GM19467 (cell line): ENCODE data around the gene MS4A6E.

Source experiments
- ATAC-seq: cut with Tn5 transposase; IDR thresholded peaks from one replicate; pipeline ENCODE4 v1.9.1; 2021; ENCODE audit warnings: mild to moderate bottlenecking, moderate library complexity; ENCODE audit not compliant: unreplicated experiment

MS4A6E gene

DNA sequence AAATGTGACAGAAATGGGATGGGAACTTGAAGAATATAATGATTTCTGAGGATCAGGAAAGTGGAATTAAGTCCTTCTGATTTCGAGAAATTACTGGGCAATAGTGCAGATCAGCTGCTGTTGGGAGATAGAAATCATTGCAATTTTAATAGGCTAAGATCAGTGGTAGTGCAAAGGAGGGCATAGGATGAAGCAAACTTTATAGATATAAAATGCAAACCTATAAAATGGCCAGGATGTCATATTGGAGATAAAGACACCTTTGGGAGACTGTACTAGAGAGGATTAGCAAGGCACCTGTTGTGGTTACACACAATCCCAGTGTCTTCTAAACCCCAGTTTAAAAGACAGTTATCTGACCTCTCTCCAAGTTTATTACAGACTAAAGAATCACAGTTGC, 44.8 kb downstream of the MS4A6E start:
- ATAC-seq = no peak

DNA sequence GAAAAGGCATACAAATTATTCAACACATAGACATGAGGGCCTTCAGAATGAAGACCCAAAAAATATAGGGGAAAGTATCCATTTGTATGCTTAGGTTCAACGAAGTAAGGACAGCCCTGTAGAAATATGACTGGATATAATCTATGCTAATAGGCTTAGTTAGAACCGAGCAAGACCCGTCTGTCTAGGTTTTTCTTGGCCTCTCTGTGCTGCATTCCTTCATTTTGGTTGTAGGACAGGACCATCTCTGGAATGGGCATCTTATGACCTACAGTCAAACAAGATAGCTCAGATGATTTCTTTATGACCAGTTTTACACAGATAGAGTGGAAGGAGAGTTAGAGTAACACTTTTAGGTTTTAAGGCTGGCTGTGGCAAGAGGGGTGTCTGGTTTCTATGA, 45.7 kb downstream of the MS4A6E start:
- no peak for ATAC-seq

DNA sequence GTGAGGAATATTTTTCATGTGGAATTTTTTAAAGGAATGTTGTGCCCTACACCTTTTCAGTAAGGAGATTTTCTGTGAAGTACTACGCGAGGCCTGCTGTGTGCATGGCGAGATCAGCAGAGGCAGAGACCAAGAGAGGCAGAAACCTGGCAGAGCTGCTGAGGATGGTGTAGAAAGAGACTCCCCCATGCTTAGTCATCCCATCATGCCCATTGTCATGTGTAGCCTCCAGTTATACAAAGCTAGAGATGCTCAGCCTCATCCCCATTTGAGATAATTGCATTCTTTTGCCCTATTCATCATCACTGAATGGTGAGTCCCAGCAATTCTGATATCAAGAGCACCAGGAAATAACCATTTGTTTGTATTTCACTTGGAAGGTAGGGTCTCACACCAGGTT, 48.3 kb downstream of the MS4A6E start:
- no peak for ATAC-seq

DNA sequence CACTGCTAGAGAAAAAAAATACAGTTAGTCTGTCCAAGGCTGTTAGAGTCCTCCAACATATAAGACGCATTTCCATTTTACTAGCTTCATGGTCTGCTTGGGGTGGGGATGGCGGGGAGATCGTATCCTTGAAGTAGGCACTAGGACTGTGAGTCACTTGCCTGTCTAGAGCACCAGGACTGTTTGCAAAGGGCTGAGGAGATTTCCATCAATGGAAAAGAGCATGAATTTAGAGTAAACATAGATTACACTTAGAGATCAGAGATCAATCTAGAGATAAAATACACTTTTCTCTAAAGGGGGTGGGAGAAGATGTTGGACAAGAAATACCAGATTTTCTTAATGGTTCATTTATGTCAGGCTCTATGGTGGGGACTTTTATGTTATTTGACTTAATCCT, 49.5 kb downstream of the MS4A6E start:
- ATAC-seq = no peak

DNA sequence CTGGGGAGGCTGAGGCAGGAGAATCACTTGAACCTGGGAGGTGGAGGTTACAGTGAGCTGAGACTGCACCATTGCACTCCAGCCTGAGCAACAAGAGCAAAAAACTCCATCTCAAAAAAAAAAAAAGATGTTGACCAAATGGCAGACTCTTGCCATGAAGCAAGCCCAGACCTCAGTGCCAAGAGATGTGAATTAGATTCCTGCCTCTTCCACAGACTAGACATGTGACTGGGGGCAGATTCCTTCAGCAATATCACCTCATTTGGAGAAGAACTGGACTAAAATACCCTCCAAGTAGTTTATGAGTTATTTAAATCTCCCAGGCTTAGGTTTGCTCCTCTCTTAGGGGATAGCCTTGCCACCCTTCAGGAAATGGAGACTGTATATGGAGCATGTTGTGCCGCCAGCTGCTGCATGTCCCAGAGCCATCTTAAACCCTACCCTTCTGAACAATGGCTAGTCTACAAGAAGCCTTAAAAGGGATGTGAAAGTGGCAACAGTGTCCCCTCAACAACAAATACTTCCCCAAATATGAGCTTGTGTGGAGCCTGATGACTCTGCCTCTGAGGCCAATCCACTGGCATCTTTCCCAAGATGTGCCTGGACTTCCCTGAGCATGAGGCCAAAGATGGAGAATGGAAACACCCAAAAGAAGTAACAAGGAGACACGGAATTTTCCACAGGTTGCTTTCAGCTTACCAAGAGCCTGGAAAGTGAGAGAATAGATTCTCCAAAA, 50.5 kb downstream of the MS4A6E start:
- peak; percentile 39 for ATAC-seq

DNA sequence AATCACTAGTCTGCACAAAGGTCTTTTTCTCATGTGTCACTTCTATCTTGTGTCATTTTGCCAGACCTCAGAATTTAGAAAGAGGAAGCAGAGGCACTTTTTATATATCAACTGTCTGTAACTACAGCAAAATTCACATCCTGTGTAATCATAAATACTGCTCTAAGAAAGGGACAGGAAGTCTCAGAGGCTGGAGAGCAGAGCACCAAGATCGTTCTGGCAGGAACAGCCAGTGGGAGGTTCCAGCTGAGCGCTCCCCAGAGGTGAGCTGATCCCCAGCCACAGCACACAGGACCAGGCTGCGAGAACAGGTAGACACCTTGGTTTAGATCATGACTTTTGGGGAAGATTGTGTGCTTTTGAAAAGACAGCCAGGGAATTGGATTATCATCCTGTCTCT, 51.3 kb downstream of the MS4A6E start, which contains the start of gene MS4A7:
TSS of gene MS4A7 (plus strand) at position 179 of the 400 bp plus-strand sequence. CDS start 4,610 bp downstream, outside the sequence.
- ATAC-seq = peak; percentile 83

DNA sequence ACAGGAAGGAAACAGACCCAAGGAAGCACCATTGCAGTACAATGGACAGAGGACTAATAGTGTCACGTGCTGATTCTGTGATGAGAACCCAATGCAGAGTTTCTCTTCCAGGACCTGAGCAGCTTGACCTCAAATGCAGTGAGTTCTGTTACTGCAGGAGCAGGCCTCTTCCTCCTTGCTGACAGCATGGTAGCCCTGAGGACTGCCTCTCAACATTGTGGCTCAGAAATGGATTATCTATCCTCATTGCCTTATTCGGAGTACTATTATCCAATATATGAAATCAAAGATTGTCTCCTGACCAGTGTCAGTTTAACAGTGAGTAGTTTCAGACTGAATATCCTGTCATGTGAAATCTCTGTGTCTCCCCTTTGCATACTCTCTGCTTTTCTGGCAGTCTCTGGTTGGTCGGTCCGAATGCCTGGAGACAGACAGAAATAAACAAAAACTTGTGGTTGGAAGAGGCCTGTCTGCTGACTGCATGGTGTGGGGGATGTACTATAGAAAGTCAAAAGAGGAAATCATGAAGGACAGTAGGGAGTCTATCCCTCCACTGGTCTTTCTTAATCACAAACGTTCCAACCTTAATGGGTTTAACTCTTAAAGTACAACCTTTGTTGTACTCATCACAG, 62.3 kb downstream of the MS4A6E start:
- ATAC-seq = peak; percentile 82

DNA sequence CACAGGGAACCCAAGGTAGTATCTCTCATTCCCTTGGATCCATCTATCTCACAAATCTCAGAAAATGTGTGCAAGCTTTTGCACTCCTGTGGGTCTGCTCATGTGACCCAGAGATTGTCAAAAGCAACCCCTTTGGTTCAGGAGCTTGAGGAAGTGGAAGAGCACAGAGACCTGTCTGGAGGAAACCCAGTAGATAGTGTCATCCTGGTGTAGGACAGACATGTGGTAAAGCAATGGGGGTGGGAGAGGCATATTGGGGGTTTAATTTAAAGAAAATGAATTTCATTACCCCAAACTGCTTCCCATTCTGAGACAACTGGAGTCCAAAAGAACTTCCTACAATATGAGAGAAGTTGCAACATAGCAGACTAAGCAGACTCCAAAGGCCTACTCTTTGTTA, 63.4 kb downstream of the MS4A6E start:
- no peak for ATAC-seq
